Coronary artery (tissue), 2 donors: ENCODE measurements around the gene PIBF1.
"Not testable (repeated sequence)": the region's sequence is repeated elsewhere in the genome, so short reads cannot be mapped to it uniquely, and the experiment has no call there.

ENCODE experiments used
- DNase-seq: peaks from one replicate; pipeline ENCODE4 v3.0.0-alpha.2; 2017; ENCODE audit warnings: low spot score
- H3K27ac ChIP-seq, 2 donors: fragments of 200-600 bp; sonication (generic); one replicate each; pipeline ENCODE4 v1.5.1; 2016 to 2019
- H3K4me3 ChIP-seq: fragments of 200-600 bp; sonication (generic); 2 replicates; pipeline ENCODE4 v1.5.1; 2016; ENCODE audit warnings: mild to moderate bottlenecking, moderate library complexity
- CTCF ChIP-seq: fragments of 200-600 bp; sonication (generic); IDR thresholded peaks from one replicate; pipeline ENCODE4 v1.5.1; 2019; ENCODE audit warnings: antibody characterized with exemption

PIBF1 gene

GRCh38 chr13:72757792-72758535 lies 24.0 kb upstream of the PIBF1 start:
- Histone ChIP-seq H3K4me3 (no peak overlapping the region), H3K27ac (no peak overlapping the region)
- TF ChIP-seq CTCF, result no peak
- DNase-seq, result no peak

- TF ChIP-seq CTCF, result no peak
- Histone ChIP-seq H3K27ac (no peak overlapping the region), H3K4me3 (no peak overlapping the region)
- no peak for DNase-seq
Observed at GRCh38 chr13:72760189-72760588, 21.7 kb upstream of the PIBF1 start.

- TF ChIP-seq CTCF, result no peak
- Histone ChIP-seq H3K27ac (peak overlapping the region in 1 of 2 donors; percentile 10), H3K4me3 (no peak overlapping the region)
- no peak for DNase-seq
Observed at GRCh38 chr13:72763411-72763810, 18.5 kb upstream of the PIBF1 start.

- Histone ChIP-seq H3K4me3 (no peak overlapping the region), H3K27ac (no peak overlapping the region)
- TF ChIP-seq CTCF, result no peak
- no peak for DNase-seq
Observed at GRCh38 chr13:72774019-72774418, 7.9 kb upstream of the PIBF1 start.

GRCh38 chr13:72782717-72783116 lies 784 bp downstream of the PIBF1 start:
- no peak for DNase-seq
- H3K4me3 ChIP-seq, result peak overlapping the region; percentile 99
- TF ChIP-seq CTCF, result no peak
- H3K27ac ChIP-seq, result no peak overlapping the region

GRCh38 chr13:72784679-72785078 lies 2.7 kb downstream of the PIBF1 start:
- DNase-seq, H3K27ac ChIP-seq, H3K4me3 ChIP-seq: not testable (repeated sequence)

- no peak for TF ChIP-seq CTCF
- Histone ChIP-seq H3K27ac (no peak overlapping the region), H3K4me3 (no peak overlapping the region)
- no peak for DNase-seq
Observed at GRCh38 chr13:72788831-72789230, 6.9 kb downstream of the PIBF1 start.
